Measurements from ENCODE around the gene FLT3.

GRCh38 chr13:28052945-28053344 is 47.4 kb downstream of the FLT3 start:
- TF ChIP-seq POLR2A (IDR thresholded peaks at IDR 0.05) (no peak), CTCF (IDR thresholded peaks at IDR 0.05 in 8 of 11, conservative IDR thresholded peaks at IDR 0.05 in 3 of 11) (no peak)
